GM19035 (cell line): Measurements from ENCODE around the gene LRRC37A.
"Not testable (repeated sequence)": the region's sequence is repeated elsewhere in the genome, so short reads cannot be mapped to it uniquely, and the experiment has no call there.

ENCODE experiments used
- ATAC-seq: cut with Tn5 transposase; IDR thresholded peaks from one replicate; pipeline ENCODE4 v1.9.1; 2021; ENCODE audit not compliant: unreplicated experiment

The LRRC37A gene

DNA sequence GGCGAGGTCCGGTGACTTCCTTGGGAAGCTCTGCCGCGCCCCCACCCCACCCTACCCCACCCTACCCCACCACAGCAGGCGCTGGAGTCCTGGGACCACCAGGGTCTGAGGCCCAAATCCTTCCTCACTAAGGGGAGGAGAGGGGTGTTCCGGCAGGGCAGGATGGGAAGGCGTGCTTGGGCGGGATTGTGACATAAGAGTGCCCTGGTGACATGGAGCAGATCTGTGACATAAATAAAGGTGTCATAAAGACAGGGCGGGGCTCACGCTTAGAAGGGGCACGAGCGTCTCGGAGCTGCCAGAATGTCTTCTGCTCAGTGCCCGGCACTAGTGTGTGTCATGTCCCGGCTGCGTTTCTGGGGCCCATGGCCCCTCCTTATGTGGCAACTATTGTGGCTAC is at the start of gene LRRC37A:
Gene LRRC37A (plus strand): TSS at position 301 of the 400 bp plus-strand sequence. CDS start 3 bp downstream, at position 304.
- not testable (repeated sequence) for ATAC-seq

DNA sequence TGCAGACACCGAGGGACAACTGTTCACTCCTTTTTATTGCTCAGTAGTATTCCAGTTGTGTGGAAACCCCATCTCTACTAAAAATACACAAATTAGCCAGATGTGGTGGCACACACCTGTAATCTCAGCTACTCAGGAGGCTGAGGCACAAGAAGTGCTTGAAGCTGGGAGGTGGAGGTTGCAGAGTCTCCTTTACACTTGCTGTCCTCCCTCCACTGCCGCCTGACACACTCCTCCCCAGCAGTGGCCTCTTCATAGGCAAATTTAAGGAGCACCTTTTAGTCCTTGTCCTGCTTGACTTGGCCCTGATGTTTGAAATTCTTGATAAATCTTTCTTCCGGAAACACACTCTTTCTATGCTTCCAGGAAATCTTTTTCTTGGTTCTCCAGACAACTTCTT is 45.8 kb upstream of the LRRC37A start:
- ATAC-seq, result not testable (repeated sequence)

GRCh38 chr17:46252804-46253203 is 42.1 kb upstream of the LRRC37A start:
- ATAC-seq, result not testable (repeated sequence)

- ATAC-seq, result not testable (repeated sequence)
Observed at GRCh38 chr17:46253722-46254121, 41.2 kb upstream of the LRRC37A start.

DNA sequence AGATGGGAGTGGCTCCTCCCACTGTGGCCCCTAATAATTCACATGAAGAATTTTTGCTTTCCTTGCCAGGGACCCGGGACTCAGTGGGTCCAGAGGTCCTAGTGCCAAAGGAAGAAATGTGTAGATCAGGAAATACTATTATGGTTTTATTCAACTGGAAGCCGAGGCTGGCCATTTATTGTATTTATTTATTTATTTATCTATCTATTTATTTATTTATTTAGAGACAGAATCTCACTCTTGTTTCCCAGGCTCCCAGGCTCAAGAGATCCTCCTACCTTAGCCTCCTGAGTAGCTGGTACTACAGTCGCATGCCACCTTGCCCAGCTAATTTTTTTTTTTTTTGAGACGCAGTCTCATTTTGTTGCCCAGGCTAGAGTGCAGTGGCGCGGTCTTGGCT is 40.7 kb upstream of the LRRC37A start:
- ATAC-seq, result not testable (repeated sequence)

DNA sequence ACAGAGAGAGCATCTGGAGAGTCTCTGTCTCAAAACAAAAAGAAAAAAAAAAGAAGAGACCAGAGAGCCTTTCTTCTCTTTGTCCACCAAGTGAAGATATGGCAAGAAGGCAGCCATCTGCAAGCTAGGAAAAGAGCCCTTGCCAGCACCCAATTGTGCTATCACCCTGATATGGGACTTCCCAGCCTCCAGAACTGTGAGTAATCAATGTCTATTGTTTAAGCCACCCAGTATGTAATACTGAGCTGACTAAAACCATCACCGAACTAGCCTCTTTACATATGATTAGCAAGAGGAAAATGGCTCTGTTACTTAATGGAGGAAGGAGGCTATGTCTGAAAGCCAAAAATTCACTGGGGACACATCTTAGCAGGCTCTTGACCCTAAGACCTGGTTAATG is 38.6 kb upstream of the LRRC37A start:
- ATAC-seq, result not testable (repeated sequence)

DNA sequence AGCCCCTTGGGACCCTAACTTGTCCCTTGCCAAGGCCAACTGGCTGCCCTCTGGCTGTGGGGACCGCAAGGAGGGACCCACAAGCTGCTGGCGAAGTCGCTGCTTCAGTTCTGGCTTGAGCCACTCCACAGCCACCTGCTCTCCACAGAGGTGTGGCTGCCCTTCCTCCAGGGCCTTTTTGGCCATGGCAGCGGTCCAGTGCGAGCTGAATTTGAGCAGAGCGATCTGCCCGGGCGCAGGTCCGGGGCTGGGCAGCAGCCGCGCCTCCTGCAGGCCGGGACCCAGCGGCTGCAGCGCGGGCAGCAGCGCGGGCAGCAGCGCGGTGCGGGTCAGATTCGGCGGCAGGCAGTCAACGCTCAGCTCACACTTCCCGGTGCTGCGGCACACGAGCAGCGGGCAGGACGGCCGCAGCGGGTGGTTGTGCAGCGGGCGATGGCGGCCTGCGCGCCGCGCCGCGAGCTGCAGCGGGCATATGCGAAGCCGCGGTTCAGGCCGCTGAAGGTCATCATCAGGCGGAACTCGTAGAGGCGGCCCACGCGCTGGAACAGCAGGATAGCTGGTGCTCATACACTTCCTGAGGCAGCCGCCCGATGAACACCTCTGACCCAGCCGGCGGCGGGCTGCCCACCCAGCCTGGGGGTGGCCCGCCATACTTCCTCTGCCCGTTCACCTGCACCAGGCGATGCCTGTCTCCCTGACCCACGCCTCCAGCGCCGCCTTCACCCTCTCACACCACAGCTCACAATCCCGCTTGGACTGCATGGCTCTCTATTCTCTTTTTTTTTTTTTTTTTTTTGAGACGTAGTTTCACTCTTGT is 34.9 kb upstream of the LRRC37A start:
- not testable (repeated sequence) for ATAC-seq

DNA sequence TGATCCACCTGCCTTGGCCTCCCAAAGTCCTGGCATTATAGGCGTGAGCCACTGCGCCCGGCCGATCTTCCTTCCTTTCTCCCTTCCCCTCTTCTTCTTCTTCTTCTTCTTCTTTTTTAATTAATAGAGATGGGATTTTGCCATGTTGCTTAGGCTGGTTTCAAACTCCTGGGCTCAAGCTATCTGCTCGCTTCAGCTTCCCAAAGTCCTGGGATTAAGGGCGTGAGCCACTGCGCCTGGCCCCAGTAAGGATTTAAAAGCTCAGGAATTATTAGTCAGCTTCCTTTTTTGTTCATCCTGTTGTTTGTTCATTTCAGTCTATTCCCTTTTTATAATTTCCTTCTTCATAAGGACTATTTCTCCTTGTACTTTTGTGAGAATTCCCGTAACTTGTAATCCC is 32.7 kb upstream of the LRRC37A start:
- ATAC-seq, result no peak

DNA sequence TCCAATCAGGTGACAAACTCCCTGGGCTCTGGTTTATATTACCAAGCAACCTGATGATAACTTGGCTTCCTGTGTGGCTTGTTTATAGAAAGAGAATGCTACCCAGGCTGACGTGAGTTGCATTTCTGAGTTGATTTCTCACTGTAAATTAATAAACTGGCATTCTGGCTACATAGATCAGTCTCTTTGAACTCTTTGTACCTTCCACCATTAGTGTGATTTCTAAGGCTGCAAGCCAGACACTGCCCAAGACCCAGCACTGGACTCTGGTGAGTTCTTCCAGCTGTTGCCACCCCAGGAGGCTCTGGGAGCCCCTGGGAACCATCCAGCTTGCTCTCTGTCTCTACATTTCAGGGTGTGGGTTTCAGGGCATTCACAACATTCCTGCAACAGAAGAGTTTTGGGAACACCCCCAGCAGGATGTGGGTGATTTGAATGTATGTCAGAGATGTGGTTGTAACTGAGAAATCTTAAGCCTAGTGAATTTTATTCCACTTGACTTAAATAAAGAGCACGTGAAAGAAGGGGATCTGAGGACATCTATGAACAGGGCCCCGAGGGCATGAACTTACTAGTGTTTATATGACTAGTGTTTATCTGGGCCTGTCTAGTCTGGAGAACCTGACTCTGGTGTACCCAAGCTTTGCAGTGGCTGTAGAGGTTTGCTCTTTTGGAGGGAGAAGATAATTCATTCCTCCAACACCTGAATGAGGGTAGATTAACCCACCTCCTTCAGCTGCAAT is 30.3 kb upstream of the LRRC37A start:
- no peak for ATAC-seq

DNA sequence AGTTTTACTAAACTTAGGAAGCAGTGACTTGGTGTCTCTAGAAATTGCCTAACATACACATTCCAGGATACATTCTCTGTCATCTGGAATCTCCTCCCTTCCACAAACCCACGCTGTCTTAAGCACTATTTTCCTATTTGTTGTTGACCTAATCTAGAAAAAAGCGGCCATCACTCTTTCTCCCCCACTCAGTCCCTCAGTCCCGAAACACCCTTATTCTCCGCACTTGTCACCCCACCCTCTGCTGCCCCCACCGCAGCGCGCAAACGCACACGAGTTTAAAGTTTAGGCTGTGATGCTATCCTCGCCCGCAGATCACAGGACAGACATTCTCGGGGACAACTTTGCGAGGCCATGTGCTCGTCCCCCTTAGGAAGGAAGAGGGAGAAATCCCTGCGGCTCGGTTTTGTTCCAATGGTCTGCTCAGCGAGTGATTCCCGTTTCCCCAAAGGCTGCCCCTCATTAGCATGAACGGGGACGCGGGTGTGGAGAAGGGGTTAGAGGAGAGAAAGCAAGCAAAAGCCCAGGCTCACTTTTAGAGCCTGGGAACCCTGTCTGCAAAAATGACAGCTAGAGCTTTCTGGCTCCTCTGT is 28.8 kb upstream of the LRRC37A start:
- ATAC-seq, result peak; percentile 6

DNA sequence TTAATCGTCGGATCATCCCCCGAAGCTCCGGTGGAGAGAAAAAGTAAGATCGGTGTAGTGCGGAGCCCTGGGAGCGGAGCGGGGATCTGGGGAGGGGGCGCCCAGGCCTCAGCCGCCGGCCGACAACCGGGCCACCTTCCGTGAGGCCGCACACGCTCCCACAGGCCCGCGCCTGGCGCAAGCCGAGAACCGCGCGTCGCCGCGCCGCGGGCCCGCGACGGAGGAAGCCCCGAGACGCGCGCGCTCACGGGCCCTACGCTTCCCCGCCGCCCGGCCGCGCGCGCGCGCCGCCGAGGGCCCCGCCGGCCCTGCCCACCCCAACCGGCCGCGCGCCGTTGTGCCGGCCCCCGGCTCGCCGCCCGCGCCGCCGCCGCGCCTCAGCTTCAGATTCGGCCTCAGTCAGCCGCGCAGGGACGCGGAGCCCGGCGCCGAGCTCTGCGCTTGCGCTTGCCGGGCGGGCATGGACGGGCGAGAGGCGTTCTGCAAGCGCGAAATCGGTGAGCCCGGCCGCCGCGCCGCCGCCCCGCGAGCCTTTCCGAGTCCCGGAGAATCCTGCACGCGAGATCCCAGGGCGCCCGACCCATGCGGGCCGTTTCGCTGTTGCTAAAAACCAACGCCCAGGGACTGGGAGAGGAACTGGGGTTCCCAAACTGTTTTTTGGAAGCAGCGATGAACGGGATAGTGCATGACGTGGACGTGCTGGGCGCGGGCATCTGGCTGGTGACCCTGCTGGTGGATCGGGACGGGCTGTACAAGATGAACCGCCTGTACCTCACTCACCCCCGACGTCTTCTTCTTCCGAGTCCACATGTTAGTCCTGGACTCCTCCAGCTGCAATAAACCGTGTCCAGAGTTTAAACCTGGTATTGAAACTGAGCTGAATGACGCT is 28.0 kb upstream of the LRRC37A start:
- peak; percentile 86 for ATAC-seq

- ATAC-seq, result no peak
Observed at GRCh38 chr17:46270032-46270431, 24.9 kb upstream of the LRRC37A start.

DNA sequence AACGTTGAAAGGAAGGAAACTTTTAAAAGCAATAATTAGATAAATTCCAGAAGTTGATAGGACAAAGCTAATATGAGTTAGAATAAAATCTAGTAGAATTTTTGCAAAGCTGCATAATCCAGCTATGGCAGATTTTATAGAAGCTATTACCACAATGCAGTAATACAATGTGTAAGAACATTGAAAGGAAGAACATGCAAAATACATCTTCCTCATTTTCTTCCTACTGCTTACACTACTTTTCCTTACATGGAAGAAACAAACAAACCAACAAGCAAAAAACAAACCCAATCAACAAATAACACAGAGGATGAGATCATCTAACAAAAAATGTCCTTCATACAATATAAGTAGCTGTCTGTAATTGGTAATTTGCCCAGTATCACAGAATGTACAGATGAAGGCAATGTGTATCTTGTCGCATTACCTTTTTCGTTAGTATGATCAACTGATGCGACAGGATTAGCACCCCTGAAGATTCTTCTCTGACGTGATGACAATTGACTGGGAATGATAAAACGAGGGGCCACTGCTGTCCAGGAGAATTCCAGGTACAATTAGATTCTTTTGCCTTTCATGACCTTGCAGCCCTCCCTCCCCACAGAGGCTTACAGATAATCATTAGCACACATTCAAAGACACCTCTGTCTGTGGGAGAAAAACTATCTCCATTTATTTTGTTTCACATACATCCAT is 21.2 kb upstream of the LRRC37A start:
- ATAC-seq, result no peak

DNA sequence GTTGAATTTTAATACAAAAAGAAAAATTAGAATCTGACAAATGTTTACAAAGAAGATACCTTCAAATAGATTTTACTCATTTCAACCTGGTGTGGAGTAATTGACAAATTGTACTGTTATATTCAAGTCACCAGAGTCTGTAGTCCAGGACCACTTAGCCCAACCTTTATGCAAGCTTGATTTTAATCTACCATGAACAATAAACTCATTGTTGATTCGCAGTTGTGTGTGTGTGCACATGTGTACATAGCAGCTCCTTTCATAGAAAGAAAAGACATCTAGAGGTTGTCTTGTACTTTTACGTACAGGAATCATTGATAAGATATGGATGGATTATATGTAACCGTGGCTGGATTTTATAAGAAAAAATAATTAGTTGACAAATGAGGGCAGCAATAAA is 20.7 kb upstream of the LRRC37A start:
- no peak for ATAC-seq

GRCh38 chr17:46276728-46277479 is 18.0 kb upstream of the LRRC37A start:
- not testable (repeated sequence) for ATAC-seq

GRCh38 chr17:46281336-46281735 is 13.6 kb upstream of the LRRC37A start:
- ATAC-seq, result not testable (repeated sequence)

DNA sequence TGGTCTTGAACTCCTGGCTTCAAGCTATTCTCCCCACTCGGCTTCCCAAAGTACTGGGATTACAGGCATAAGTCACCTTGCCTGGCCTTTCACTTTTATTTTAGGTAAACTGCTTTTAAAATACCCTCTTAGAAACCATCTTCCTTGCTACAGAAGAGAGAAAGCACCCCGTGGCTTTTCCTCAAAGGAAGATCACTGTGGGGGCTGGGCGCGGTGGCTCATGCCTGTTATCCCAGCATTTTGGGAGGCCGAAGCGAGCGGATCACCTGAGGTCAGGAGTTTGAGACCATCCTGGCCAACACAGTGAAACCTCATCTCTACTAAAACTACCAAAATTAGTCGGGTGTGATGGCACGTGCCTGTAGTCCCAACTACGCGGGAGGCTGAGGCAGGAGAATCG is 12.3 kb upstream of the LRRC37A start:
- not testable (repeated sequence) for ATAC-seq

- not testable (repeated sequence) for ATAC-seq
Observed at GRCh38 chr17:46284467-46284866, 10.5 kb upstream of the LRRC37A start.

DNA sequence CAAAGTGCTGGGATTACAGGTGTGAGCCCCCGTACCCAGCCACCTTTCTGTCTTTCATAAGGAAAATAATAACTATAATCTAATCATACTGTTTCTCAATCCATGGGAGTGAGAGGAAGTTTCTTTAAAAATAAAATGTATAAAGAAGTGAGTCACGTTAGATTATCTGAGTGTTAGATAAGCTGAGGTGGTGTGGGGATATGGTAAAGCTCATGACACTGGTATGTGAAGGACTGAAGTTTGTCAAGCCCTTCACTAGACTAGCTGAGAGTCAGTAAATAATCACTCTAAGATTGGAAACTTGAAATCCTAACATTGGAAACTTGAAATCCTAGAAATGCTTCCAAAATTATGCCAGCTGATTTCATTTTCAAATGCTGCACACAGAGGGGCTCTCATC is 9.4 kb upstream of the LRRC37A start:
- not testable (repeated sequence) for ATAC-seq
